HepG2 (cell line): ENCODE measurements around the gene S100A6. TPM values are rescaled to one million over a fixed set of nuclear protein-coding genes. Genes with fewer than 3 reads are reported as not detected.

Experiments
- ATAC-seq: fragments of 200-7000 bp; cut with Tn5 transposase; 3 replicates; pipeline ENCODE4 v1.9.1; 2020; ENCODE audit warnings: mild to moderate bottlenecking, moderate library complexity
- BruUV-seq: library from RNA; stranded (reverse); fragments of 400-500 nt; replicated peaks from 2 replicates; lab custom pipeline; 2021; lab: Mats Ljungman, UMichigan
- CTCF ChIA-PET: fragments of 300-600 bp; formaldehyde crosslinking; extraction: SDS; loops from one replicate; lab custom pipeline; 2021; ENCODE audit warnings: low total read pairs, inconsistent platforms, low intra/inter-chr PET ratio; lab: Yijun Ruan, JAX
- POLR2A ChIA-PET: fragments of 350-600 bp; sonication (Branson Sonifier 250); formaldehyde crosslinking; loops from one replicate; lab custom pipeline; 2020; ENCODE audit warnings: antibody characterized with exemption, inconsistent platforms; lab: Yijun Ruan, JAX
- DNase-seq: peaks from one replicate; pipeline ENCODE4 v3.0.0-alpha.2; 2015; ENCODE audit warnings: low spot score
- FAIRE-seq: peaks from 3 replicates; lab custom pipeline; 2011; peaks lifted over from hg19 to GRCh38; lab: Jason Lieb, UNC
- H2AFZ ChIP-seq: one replicate; pipeline ENCODE4 v1.6.1; 2011; ENCODE audit warnings: low read length, inconsistent platforms
- H3K27ac ChIP-seq: fragments of 300-600 bp; 3 replicates; pipeline ENCODE4 v1.8.0; 2011; ENCODE audit warnings: mixed run types, mild to moderate bottlenecking, mixed read lengths, low read length, inconsistent platforms; ENCODE audit not compliant: insufficient read depth; ENCODE audit errors: extremely low read length
- H3K27me3 ChIP-seq, 2 experiments: fragments of 200-600 bp in 1 of 2; 2 replicates in 1 of 2; 3 replicates in 1 of 2; pipeline versions ENCODE4 v1.6.0 to v1.8.0; 2011; ENCODE audit warnings: low read length in 2 of 2, mild to moderate bottlenecking in 2 of 2, moderate library complexity in 2 of 2, inconsistent platforms in 1 of 2; ENCODE audit not compliant: insufficient read depth in 2 of 2, control insufficient read depth in 1 of 2
- H3K36me3 ChIP-seq, 2 experiments: fragments of 200-600 bp in 1 of 2; replicated peaks in 1 of 2; 2 replicates in 1 of 2; 3 replicates in 1 of 2; pipeline versions ENCODE4 v1.5.1 to v1.8.0; 2011; ENCODE audit warnings: low read length in 2 of 2, inconsistent platforms in 1 of 2; ENCODE audit not compliant: insufficient read depth in 2 of 2, control insufficient read depth in 1 of 2
- H3K4me1 ChIP-seq: 2 replicates; pipeline ENCODE4 v1.5.1; 2012; ENCODE audit warnings: low read length, inconsistent platforms; ENCODE audit not compliant: insufficient read depth
- H3K4me2 ChIP-seq: 2 replicates; pipeline ENCODE4 v1.6.0; 2011; ENCODE audit warnings: low read depth, low read length, inconsistent platforms
- H3K4me3 ChIP-seq, 3 experiments: fragments of 200-600 bp in 1 of 3; sonication (generic), shearing (Covaris generic) in 1 of 3; replicated peaks in 1 of 3; 2 replicates each; pipeline ENCODE4 v1.5.1; 2011 to 2016; ENCODE audit warnings: low read length in 3 of 3, inconsistent platforms in 2 of 3, low read depth in 2 of 3, mild to moderate bottlenecking in 2 of 3, control low read depth in 1 of 3, mixed read lengths in 1 of 3; ENCODE audit not compliant: insufficient read depth in 1 of 3
- H3K79me2 ChIP-seq: one replicate; pipeline ENCODE4 v1.6.1; 2011; ENCODE audit warnings: low read length, inconsistent platforms; ENCODE audit not compliant: insufficient read depth
- H3K9ac ChIP-seq: 2 replicates; pipeline ENCODE4 v1.6.0; 2011; ENCODE audit warnings: mild to moderate bottlenecking, low read depth, low read length, inconsistent platforms; ENCODE audit not compliant: insufficient read depth
- H3K9me3 ChIP-seq: 2 replicates; pipeline ENCODE4 v1.5.1; 2012; ENCODE audit warnings: mild to moderate bottlenecking, low read length
- H4K20me1 ChIP-seq: 2 replicates; pipeline ENCODE4 v1.6.0; 2011; ENCODE audit warnings: inconsistent platforms, mild to moderate bottlenecking, low read length, moderate library complexity; ENCODE audit not compliant: insufficient read depth
- FOSL2 ChIP-seq: sonication (generic); formaldehyde crosslinking; IDR thresholded peaks from 2 replicates; pipeline ENCODE4 v1.4.0; 2020; ENCODE audit warnings: missing genetic modification reagents
- HIC2 ChIP-seq: sonication (generic); formaldehyde crosslinking; IDR thresholded peaks from 2 replicates; pipeline ENCODE4 v1.9.0; 2022; ENCODE audit warnings: low read depth, missing genetic modification reagents
- HNRNPL ChIP-seq: fragments of 200-400 bp; formaldehyde crosslinking; IDR thresholded peaks from 2 replicates; pipeline ENCODE4 v1.6.1; 2017; ENCODE audit warnings: mild to moderate bottlenecking, low read depth, low read length
- PATZ1 ChIP-seq: sonication (generic); formaldehyde crosslinking; IDR thresholded peaks from 2 replicates; pipeline ENCODE4 v1.4.0; 2020; ENCODE audit warnings: missing genetic modification reagents
- POLR2G ChIP-seq: fragments of 200-400 bp; formaldehyde crosslinking; IDR thresholded peaks from 2 replicates; pipeline ENCODE4 v1.6.1; 2018; ENCODE audit warnings: mild to moderate bottlenecking, low read depth, low read length, moderate library complexity
- SALL1 ChIP-seq: sonication (generic); formaldehyde crosslinking; IDR thresholded peaks from 2 replicates; pipeline ENCODE4 v1.8.0; 2022; ENCODE audit warnings: mild to moderate bottlenecking, missing genetic modification reagents
- ZSCAN25 ChIP-seq: sonication (generic); formaldehyde crosslinking; IDR thresholded peaks from 2 replicates; pipeline ENCODE4 v1.8.0; 2022; ENCODE audit warnings: mild to moderate bottlenecking, missing genetic modification reagents
- WGBS: methylation state at CpG from one replicate; pipeline ENCODE4 v1.1.6; 2017; ENCODE audit warnings: low lambda C conversion rate; 5-methylcytosine and 5-hydroxymethylcytosine counted together
- in situ Hi-C: cut with HindIII; loops from 2 replicates; pipeline ENCODE4 v1.10.0; 2017; ENCODE audit warnings: low pct_unique_long_range_greater_than_20kb; ENCODE audit not compliant: extremely low pct_ligation_motif_present
- intact Hi-C: fragments of 100-400 bp; cut with micrococcal nuclease; formaldehyde crosslinking; loops from one replicate; pipeline ENCODE4 v1.10.0; 2022; ENCODE audit not compliant: unreplicated experiment
- polyA plus RNA-seq, 8 experiments: library from polyadenylated mRNA; depleted of rRNA in 3 of 8; stranded (reverse) in 7 of 8; unstranded in 1 of 8; fragments of >200 nt; fragmentation: Illumina TruSeq in 4 of 8; extraction: Trizol in 4 of 8; gene quantifications; 2 replicates each; pipeline versions ENCODE4 v1.2.1 to v1.2.3, GENCODE V29; 2011 to 2016; ENCODE audit warnings: low read depth in 4 of 8, missing spikeins in 1 of 8, mixed read lengths in 1 of 8; ENCODE audit not compliant: insufficient read depth in 1 of 8
- total RNA-seq, 5 experiments: library from RNA; depleted of rRNA; stranded (reverse); fragments of >200 nt; fragmentation: Illumina TruSeq; extraction: Trizol; gene quantifications; 2 replicates each; pipeline ENCODE4 v1.2.3, GENCODE V29; 2016; ENCODE audit warnings: low read depth in 1 of 5

S100A6 gene
- total and polyA plus RNA-seq, 2 of the 13 experiments (the other 11 are each of a cell fraction or from before 2014, with no cell fraction given) = 72.9 to 85.0 TPM

GRCh38 chr1:153565529-153566374 lies 30.0 kb upstream of the S100A6 start, which contains the start of gene S100A2:
S100A2 (minus strand) TSS chr1:153565844; CDS start chr1:153563877, 1,967 bp downstream.
- POLR2A ChIA-PET = interaction anchor here (0.6 to 3.1 kb wide), 18 partner anchors 8 to 162 kb away, joined by 3 to 49 read pairs (median 4); partner anchors contain the start of genes CHTOP, ILF2, INTS3 and S100A13
- no peak for FAIRE-seq
- peak within 1 kb of the TSS; percentile 66 for H3K4me2 ChIP-seq
- WGBS = 37% methylated on average over 7 of the region's 8 CpGs
- no peaks in the 10 kb centered on the region for H3K36me3 ChIP-seq
- H3K27me3 ChIP-seq = no peaks in the 10 kb centered on the region
- no TSS peak for BruUV-seq
- CTCF ChIA-PET = interaction anchor here (1.0 to 3.5 kb wide), 2 partner anchors 33 to 55 kb away, joined by 3 to 42 read pairs; no protein-coding TSS in a partner anchor
- H3K27ac ChIP-seq = peak within 1 kb of the TSS; percentile 35
- H3K9ac ChIP-seq = peak within 1 kb of the TSS; percentile 48
- H3K79me2 ChIP-seq = no peaks in the 10 kb centered on the region
- peak within 1 kb of the TSS in 1 of 3 experiments; percentile 48; a peak in 2 of 6 replicates for H3K4me3 ChIP-seq
- no peaks in the 10 kb centered on the region for H3K9me3 ChIP-seq
- peaks cover 51% of the 10 kb centered on the region for H3K4me1 ChIP-seq
- intact Hi-C loops = no loop called here
- TF ChIP-seq POLR2G = peak; percentile 12; the same call in 1 of the 2 replicates
- TF ChIP-seq ZSCAN25 = no peak
- peak; percentile 83; the same call in 1 of the 2 replicates for TF ChIP-seq HNRNPL
- TF ChIP-seq HIC2 (CRISPR knock-in tag) = 0 out of 2 replicates have a peak, but pooled peaks have one; percentile 28
- 0 out of 2 replicates have a peak, but pooled peaks have one; percentile 6 for TF ChIP-seq PATZ1
- peak; percentile 73 for TF ChIP-seq FOSL2 (CRISPR knock-in tag)
- no peak for TF ChIP-seq SALL1 (CRISPR knock-in tag)
- no peaks in the 10 kb centered on the region for H4K20me1 ChIP-seq
- DNase-seq = peak; percentile 40
- in situ Hi-C loops = loop anchor here (5.0 kb wide), 2 partner anchors 33 to 58 kb away; no protein-coding TSS in a partner anchor
- H2AFZ ChIP-seq = no peak within 1 kb of the TSS
- ATAC-seq = peak; percentile 15
